UCSD-AML1 (cell line): ENCODE measurements around the gene R3HDM2.

Source experiments
- DNase-seq: peaks from one replicate; lab custom pipeline; 2025; ENCODE audit not compliant: unreplicated experiment; lab: John Stamatoyannopoulos, UW

R3HDM2 gene

GRCh38 chr12:57219993-57220754 lies 210.7 kb downstream of the R3HDM2 start:
- no peak for DNase-seq

GRCh38 chr12:57219205-57219992 lies 211.4 kb downstream of the R3HDM2 start:
- no peak for DNase-seq

GRCh38 chr12:57218030-57218853 lies 212.6 kb downstream of the R3HDM2 start:
- DNase-seq = no peak

GRCh38 chr12:57216921-57217879 lies 213.6 kb downstream of the R3HDM2 start:
- DNase-seq = no peak

GRCh38 chr12:57216014-57216911 lies 214.6 kb downstream of the R3HDM2 start, which contains the start of gene NXPH4:
NXPH4 (plus strand) TSS chr12:57216794; CDS start chr12:57216970, 176 bp downstream.
- no peak for DNase-seq

- no peak for DNase-seq
Observed at GRCh38 chr12:57215668-57216013, 215.2 kb downstream of the R3HDM2 start.

GRCh38 chr12:57215065-57215464 lies 215.8 kb downstream of the R3HDM2 start:
- DNase-seq = no peak

- DNase-seq = peak; percentile 70
Observed at GRCh38 chr12:57214398-57214781, 216.5 kb downstream of the R3HDM2 start.

- DNase-seq = no peak
Observed at GRCh38 chr12:57213763-57214397, 217.0 kb downstream of the R3HDM2 start.

- DNase-seq = peak; percentile 82
Observed at GRCh38 chr12:57213058-57213715, 217.7 kb downstream of the R3HDM2 start.

GRCh38 chr12:57212701-57213057 lies 218.2 kb downstream of the R3HDM2 start:
- DNase-seq = no peak

GRCh38 chr12:57211791-57212700 lies 218.8 kb downstream of the R3HDM2 start:
- DNase-seq = no peak

GRCh38 chr12:57210926-57211692 lies 219.7 kb downstream of the R3HDM2 start:
- no peak for DNase-seq

- DNase-seq = no peak
Observed at GRCh38 chr12:57210461-57210860, 220.4 kb downstream of the R3HDM2 start.

GRCh38 chr12:57209916-57210315 lies 220.9 kb downstream of the R3HDM2 start:
- DNase-seq = no peak

- DNase-seq = no peak
Observed at GRCh38 chr12:57208631-57209282, 222.1 kb downstream of the R3HDM2 start.
